Suprapubic skin (tissue), 4 donors: ENCODE data around the gene PIGP. TPM values are rescaled to one million over a fixed set of nuclear protein-coding genes. Genes with fewer than 3 reads are reported as not detected.
"Not testable (repeated sequence)": the region's sequence is repeated elsewhere in the genome, so short reads cannot be mapped to it uniquely, and the experiment has no call there.

Source experiments
- DNase-seq, 2 donors: peaks; one replicate each; pipeline ENCODE4 v3.0.0-alpha.2; 2019; ENCODE audit warnings: low spot score in 2 of 2
- H3K27ac ChIP-seq: fragments of 200-600 bp; sonication (generic); one replicate; pipeline ENCODE4 v1.5.1; 2019
- H3K27me3 ChIP-seq: fragments of 200-600 bp; sonication (generic); one replicate; pipeline ENCODE4 v1.5.1; 2019
- H3K36me3 ChIP-seq: fragments of 200-600 bp; sonication (generic); one replicate; pipeline ENCODE4 v1.5.1; 2019
- H3K4me1 ChIP-seq: fragments of 200-600 bp; sonication (generic); one replicate; pipeline ENCODE4 v1.5.1; 2019
- H3K4me3 ChIP-seq: fragments of 200-600 bp; sonication (generic); one replicate; pipeline ENCODE4 v1.5.1; 2019; ENCODE audit warnings: mild to moderate bottlenecking
- H3K9me3 ChIP-seq: fragments of 200-600 bp; sonication (generic); one replicate; pipeline ENCODE4 v1.5.1; 2019
- CTCF ChIP-seq, 2 donors: fragments of 200-600 bp in 1 of 2; fragments of 450-650 bp in 1 of 2; sonication (generic) in 1 of 2; IDR thresholded peaks; one replicate each; pipeline ENCODE4 v1.5.1; 2016 to 2019; ENCODE audit warnings: antibody characterized with exemption in 2 of 2, mild to moderate bottlenecking in 1 of 2, moderate library complexity in 1 of 2
- EP300 ChIP-seq: sonication (generic); formaldehyde crosslinking; IDR thresholded peaks from one replicate; pipeline ENCODE4 v1.6.1; 2017; ENCODE audit warnings: antibody characterized with exemption
- POLR2A ChIP-seq, 2 donors: fragments of 450-650 bp; IDR thresholded peaks; one replicate each; pipeline ENCODE4 v1.6.1; 2017; ENCODE audit warnings: antibody characterized with exemption in 2 of 2, mild to moderate bottlenecking in 2 of 2, moderate library complexity in 2 of 2
- POLR2AphosphoS5 ChIP-seq, 3 donors: sonication (generic); formaldehyde crosslinking; IDR thresholded peaks; one replicate each; pipeline ENCODE4 v1.6.1; 2017; ENCODE audit warnings: antibody characterized with exemption in 3 of 3
- WGBS: methylation state at CpG from one replicate; pipeline ENCODE4 v1.1.5; 2018; 5-methylcytosine and 5-hydroxymethylcytosine counted together
- total RNA-seq, 4 donors: library from RNA; depleted of rRNA; stranded (reverse); fragments of >200 nt; gene quantifications; one replicate each; pipeline ENCODE4 v1.1.0, GENCODE V29; 2016

The PIGP gene
- 10 to 100 TPM in 3 of 4 donors, 1 to 10 TPM in 1; 8.4 to 15.5 (median 13.6) TPM for total RNA-seq

DNA sequence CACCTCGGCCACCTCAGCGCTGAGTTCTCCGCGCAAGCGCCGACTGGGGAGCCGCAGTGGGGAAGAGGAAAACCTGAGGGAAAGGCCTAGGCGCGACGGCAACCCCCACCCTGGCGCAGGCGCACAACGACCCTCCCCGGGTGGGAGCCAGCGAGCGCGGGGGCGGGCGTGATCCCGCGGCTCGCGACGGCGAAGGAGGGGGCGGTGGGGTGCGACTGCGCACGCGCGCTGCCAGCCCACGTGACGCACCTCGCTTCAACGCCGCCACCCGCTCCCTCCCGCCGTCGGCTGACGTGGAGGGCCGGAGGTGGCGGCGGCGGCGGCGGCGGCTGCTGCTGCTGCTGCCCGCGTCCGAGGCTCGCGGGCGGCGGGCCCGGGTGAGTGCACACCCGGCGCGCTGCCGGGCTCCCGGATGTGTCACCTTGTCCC is at the start of gene PIGP, which contains the start of gene TTC3:
PIGP (minus strand) TSS at position 84 of the 429 bp plus-strand sequence. CDS start 556 bp downstream, outside the sequence.
TTC3 (plus strand) TSS at position 267 of the 429 bp plus-strand sequence. CDS start 14,004 bp downstream, outside the sequence.
- Histone ChIP-seq H3K9me3 (no peaks in the 10 kb centered on the region), H3K36me3 (peaks cover 6% of the 10 kb centered on the region), H3K4me1 (peaks cover 29% of the 10 kb centered on the region), H3K27me3 (no peaks in the 10 kb centered on the region), H3K27ac (peak within 1 kb of the TSS; percentile 100), H3K4me3 (peak within 1 kb of the TSS; percentile 94)
- peak; percentile 96 for DNase-seq
- WGBS, result under 1% methylated on average over 30 of the region's 61 CpGs
- TF ChIP-seq POLR2A (IDR thresholded peaks at IDR 0.05) (peak; percentile 71 to 75), EP300 (no peak), CTCF (IDR thresholded peaks at IDR 0.05) (no peak), POLR2AphosphoS5 (IDR thresholded peaks at IDR 0.05) (no peak)

GRCh38 chr21:37119421-37120218 is 46.7 kb upstream of the PIGP start:
- Histone ChIP-seq H3K27me3 (no peaks in the 10 kb centered on the region), H3K36me3 (peaks cover 14% of the 10 kb centered on the region), H3K27ac (no peak overlapping the region), H3K4me3 (no peak overlapping the region), H3K4me1 (no peaks in the 10 kb centered on the region), H3K9me3 (no peaks in the 10 kb centered on the region)
- DNase-seq, result no peak
- no peak for TF ChIP-seq POLR2AphosphoS5 (IDR thresholded peaks at IDR 0.05)
- TF ChIP-seq EP300, result no peak
- TF ChIP-seq CTCF (IDR thresholded peaks at IDR 0.05), result no peak
- no peak for TF ChIP-seq POLR2A (IDR thresholded peaks at IDR 0.05)
- 88% methylated on average over 6 of the region's 6 CpGs for WGBS

DNA sequence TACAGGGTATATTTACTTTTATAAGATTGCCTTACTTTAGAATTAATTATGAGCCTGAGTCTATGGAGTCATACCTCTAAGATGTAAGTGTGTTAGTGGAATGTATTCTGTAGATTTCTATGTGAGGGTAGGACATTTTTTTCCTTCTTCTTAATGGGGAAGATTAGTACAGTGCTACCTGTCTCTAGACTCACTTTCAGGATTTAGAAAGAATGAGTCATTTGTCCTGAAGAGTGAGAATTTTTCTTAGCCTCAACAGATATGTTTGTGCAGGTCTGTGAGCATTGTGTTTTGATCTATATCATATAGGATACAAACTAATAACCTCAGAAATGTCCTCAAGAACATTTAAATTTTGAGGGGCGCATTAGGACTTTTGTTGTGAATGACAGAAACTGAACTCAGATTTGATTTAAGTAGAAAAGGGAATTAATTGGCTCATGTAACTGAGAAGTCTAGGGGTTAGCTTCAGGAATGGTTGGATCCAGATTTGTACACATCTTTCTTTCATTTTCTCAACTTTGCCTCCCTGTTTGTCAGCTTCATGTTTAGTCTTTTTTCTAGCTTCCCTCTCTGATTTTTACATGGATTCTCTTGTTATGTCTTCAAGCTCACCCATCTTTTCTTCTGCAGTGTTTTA is 45.4 kb upstream of the PIGP start:
- TF ChIP-seq EP300, result no peak
- TF ChIP-seq POLR2AphosphoS5 (IDR thresholded peaks at IDR 0.05), result no peak
- no peak for TF ChIP-seq POLR2A (IDR thresholded peaks at IDR 0.05)
- no peak for TF ChIP-seq CTCF (IDR thresholded peaks at IDR 0.05)
- H3K27ac ChIP-seq, result no peak overlapping the region
- no peaks in the 10 kb centered on the region for H3K27me3 ChIP-seq
- peaks cover 4% of the 10 kb centered on the region for H3K36me3 ChIP-seq
- H3K4me1 ChIP-seq, result no peaks in the 10 kb centered on the region
- 97% methylated on average over 1 of the region's 1 CpG for WGBS
- H3K9me3 ChIP-seq, result no peaks in the 10 kb centered on the region
- no peak for DNase-seq
- no peak overlapping the region for H3K4me3 ChIP-seq

- H3K27ac ChIP-seq, result no peak overlapping the region
- no peaks in the 10 kb centered on the region for H3K4me1 ChIP-seq
- no peaks in the 10 kb centered on the region for H3K27me3 ChIP-seq
- no peak overlapping the region for H3K4me3 ChIP-seq
- peaks cover 3% of the 10 kb centered on the region for H3K36me3 ChIP-seq
- H3K9me3 ChIP-seq, result no peaks in the 10 kb centered on the region
- no peak for DNase-seq
- no peak for TF ChIP-seq POLR2A (IDR thresholded peaks at IDR 0.05)
- no peak for TF ChIP-seq EP300
- TF ChIP-seq CTCF (IDR thresholded peaks at IDR 0.05), result no peak
- TF ChIP-seq POLR2AphosphoS5 (IDR thresholded peaks at IDR 0.05), result no peak
Measured at GRCh38 chr21:37117204-37117603, 44.3 kb upstream of the PIGP start.

DNA sequence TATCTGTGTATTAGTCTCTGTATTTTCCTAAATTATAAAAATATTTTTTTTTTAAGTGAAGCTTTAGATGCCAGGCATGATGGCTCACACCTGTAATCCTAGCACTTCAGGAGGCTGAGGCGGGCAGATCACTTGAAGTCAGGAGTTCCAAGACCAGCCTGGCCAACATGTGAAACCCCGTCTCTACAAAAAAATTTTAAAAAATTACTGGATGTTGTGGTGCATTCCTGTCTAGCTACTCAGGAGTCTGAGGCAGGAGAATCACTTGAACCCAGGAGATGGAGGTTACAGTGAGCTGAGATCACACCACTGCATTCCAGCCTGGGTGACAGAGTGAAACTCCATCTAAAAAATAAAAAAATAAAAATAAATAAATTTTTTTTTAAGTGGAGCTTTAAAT is 43.6 kb upstream of the PIGP start:
- not testable (repeated sequence) for H3K4me3 ChIP-seq, H3K4me1 ChIP-seq, H3K27me3 ChIP-seq, H3K36me3 ChIP-seq, DNase-seq, H3K9me3 ChIP-seq, H3K27ac ChIP-seq
- WGBS, result 86% methylated on average over 2 of the region's 2 CpGs

DNA sequence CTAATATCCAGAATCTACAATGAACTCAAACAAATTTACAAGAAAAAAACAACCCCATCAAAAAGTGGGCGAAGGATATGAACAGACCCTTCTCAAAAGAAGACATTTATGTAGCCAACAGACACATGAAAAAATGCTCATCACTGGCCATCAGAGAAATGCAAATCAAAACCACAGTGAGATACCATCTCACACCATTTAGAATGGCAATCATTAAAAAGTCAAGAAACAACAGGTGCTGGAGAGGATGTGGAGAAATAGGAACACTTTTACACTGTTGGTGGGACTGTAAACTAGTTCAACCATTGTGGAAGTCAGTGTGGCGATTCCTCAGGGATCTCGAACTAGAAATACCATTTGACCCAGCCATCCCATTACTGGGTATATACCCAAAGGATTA is 41.4 kb upstream of the PIGP start:
- H3K27me3 ChIP-seq, DNase-seq, H3K36me3 ChIP-seq, H3K9me3 ChIP-seq, H3K27ac ChIP-seq, H3K4me3 ChIP-seq, H3K4me1 ChIP-seq: not testable (repeated sequence)
- 98% methylated on average over 2 of the region's 3 CpGs for whole genome bisulfite sequencing

GRCh38 chr21:37111029-37111428 is 38.2 kb upstream of the PIGP start:
- not testable (repeated sequence) for DNase-seq, H3K27me3 ChIP-seq, H3K27ac ChIP-seq, H3K4me1 ChIP-seq, H3K9me3 ChIP-seq, H3K4me3 ChIP-seq
- peaks cover 12% of the 10 kb centered on the region for H3K36me3 ChIP-seq
- WGBS, result 94% methylated on average over 6 of the region's 6 CpGs
